Neural progenitor cell (in vitro differentiated cells): ENCODE data around the gene NFATC2IP. TPM values are rescaled to one million over a fixed set of nuclear protein-coding genes. Genes with fewer than 3 reads are reported as not detected.
"Not testable (repeated sequence)": the region's sequence is repeated elsewhere in the genome, so short reads cannot be mapped to it uniquely, and the experiment has no call there.

Source experiments
- DNase-seq: peaks from one replicate; pipeline ENCODE4 v3.0.0-alpha.2; 2016; ENCODE audit warnings: low spot score
- H2AFZ ChIP-seq: fragments of 200-600 bp; sonication (generic); replicated peaks from 2 replicates; pipeline ENCODE4 v1.6.1; 2016; ENCODE audit warnings: antibody characterized with exemption
- H3F3A ChIP-seq: fragments of 200-600 bp; sonication (generic); 2 replicates; pipeline ENCODE4 v1.6.1; 2016; ENCODE audit warnings: antibody characterized with exemption, low read depth
- H3K27ac ChIP-seq: fragments of 200-600 bp; sonication (generic); 2 replicates; pipeline ENCODE4 v1.5.1; 2016; ENCODE audit warnings: mild to moderate bottlenecking
- H3K27me3 ChIP-seq: fragments of 200-600 bp; sonication (generic); 2 replicates; pipeline ENCODE4 v1.6.1; 2016; ENCODE audit warnings: mild to moderate bottlenecking, moderate library complexity
- H3K36me3 ChIP-seq: fragments of 200-600 bp; sonication (generic); 2 replicates; pipeline ENCODE4 v1.5.1; 2016
- H3K4me1 ChIP-seq: fragments of 200-600 bp; sonication (generic); 2 replicates; pipeline ENCODE4 v1.6.1; 2016; ENCODE audit warnings: mixed run types
- H3K4me2 ChIP-seq: fragments of 200-600 bp; sonication (generic); 2 replicates; pipeline ENCODE4 v1.6.1; 2016
- H3K4me3 ChIP-seq: fragments of 200-600 bp; sonication (generic); 2 replicates; pipeline ENCODE4 v1.5.1; 2016
- H3K79me2 ChIP-seq: fragments of 200-600 bp; sonication (generic); 2 replicates; pipeline ENCODE4 v1.6.1; 2016; ENCODE audit warnings: low read depth
- H3K9ac ChIP-seq: fragments of 200-600 bp; sonication (generic); 2 replicates; pipeline ENCODE4 v1.6.1; 2016
- H3K9me3 ChIP-seq: fragments of 200-600 bp; sonication (generic); 2 replicates; pipeline ENCODE4 v1.5.1; 2016; ENCODE audit warnings: low read depth
- H4K20me1 ChIP-seq: fragments of 200-600 bp; sonication (generic); 2 replicates; pipeline ENCODE4 v1.6.1; 2016; ENCODE audit warnings: low read depth
- H3K27ac Mint-ChIP-seq: 3 replicates; pipeline ENCODE4 v1.8.0; 2021; ENCODE audit warnings: mixed read lengths
- H3K27me3 Mint-ChIP-seq: 2 replicates; pipeline ENCODE4 v1.8.0; 2022; ENCODE audit warnings: low read depth, mild to moderate bottlenecking, inconsistent platforms, moderate library complexity, mixed read lengths; ENCODE audit not compliant: insufficient read depth
- H3K36me3 Mint-ChIP-seq: 3 replicates; pipeline ENCODE4 v1.8.0; 2021; ENCODE audit warnings: mixed read lengths
- H3K4me1 Mint-ChIP-seq: 3 replicates; pipeline ENCODE4 v1.8.0; 2021; ENCODE audit warnings: mixed read lengths
- H3K4me3 Mint-ChIP-seq: 3 replicates; pipeline ENCODE4 v1.8.0; 2021; ENCODE audit warnings: mild to moderate bottlenecking, moderate library complexity, mixed read lengths
- H3K9me3 Mint-ChIP-seq: 3 replicates; pipeline ENCODE4 v1.8.0; 2020; ENCODE audit warnings: mixed read lengths
- EZH2 ChIP-seq: fragments of 200-600 bp; sonication (generic); IDR thresholded peaks from 2 replicates; pipeline ENCODE4 v1.6.1; 2017; ENCODE audit warnings: antibody characterized with exemption, mild to moderate bottlenecking, moderate library complexity
- EZH2phosphoT487 ChIP-seq: fragments of 200-600 bp; sonication (generic); IDR thresholded peaks from 2 replicates; pipeline ENCODE4 v1.6.1; 2017; ENCODE audit warnings: antibody characterized with exemption
- total RNA-seq: library from RNA; depleted of rRNA; stranded (reverse); fragments of >200 nt; gene quantifications from 2 replicates; pipeline ENCODE4 v1.2.3, GENCODE V29; 2015; ENCODE audit warnings: low replicate concordance
- TF ChIP-seq, protein P1 (sequence below): fragments of 200-600 bp; sonication (generic); IDR thresholded peaks from 2 replicates; pipeline ENCODE4 v1.5.1; 2017; ENCODE audit warnings: antibody characterized with exemption, mild to moderate bottlenecking

Gene NFATC2IP
- total RNA-seq, 1 donor from 2014 or later: 33.2 TPM

DNA sequence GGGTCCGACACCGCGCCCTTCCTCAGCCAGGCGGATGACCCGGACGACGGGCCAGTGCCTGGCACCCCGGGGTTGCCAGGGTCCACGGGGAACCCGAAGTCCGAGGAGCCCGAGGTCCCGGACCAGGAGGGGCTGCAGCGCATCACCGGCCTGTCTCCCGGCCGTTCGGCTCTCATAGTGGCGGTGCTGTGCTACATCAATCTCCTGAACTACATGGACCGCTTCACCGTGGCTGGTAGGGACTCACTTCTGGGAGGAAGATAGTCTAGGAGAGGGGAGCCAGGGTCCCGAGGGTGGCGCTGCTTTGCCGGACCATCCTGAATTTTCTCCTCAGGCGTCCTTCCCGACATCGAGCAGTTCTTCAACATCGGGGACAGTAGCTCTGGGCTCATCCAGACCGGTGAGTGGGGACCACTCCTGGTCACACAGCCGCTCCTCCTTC lies 24.4 kb downstream of the NFATC2IP start:
- peaks cover under 1% of the 10 kb centered on the region for H3K27me3 Mint-ChIP-seq
- DNase-seq: peak; percentile 18
- Histone ChIP-seq H3K36me3 (no peaks in the 10 kb centered on the region), H2AFZ (peak overlapping the region; percentile 92), H3K27ac (no peak overlapping the region), H3K4me1 (peaks cover 5% of the 10 kb centered on the region), H4K20me1 (no peaks in the 10 kb centered on the region), H3F3A (peaks cover 8% of the 10 kb centered on the region), H3K27me3 (no peaks in the 10 kb centered on the region), H3K4me2 (peak overlapping the region; percentile 86), H3K4me3 (peak overlapping the region; percentile 87), H3K9me3 (no peaks in the 10 kb centered on the region), H3K79me2 (peaks cover 12% of the 10 kb centered on the region), H3K9ac (peak overlapping the region; percentile 84)
- no peak overlapping the region for H3K27ac Mint-ChIP-seq
- TF ChIP-seq, protein P1, sequence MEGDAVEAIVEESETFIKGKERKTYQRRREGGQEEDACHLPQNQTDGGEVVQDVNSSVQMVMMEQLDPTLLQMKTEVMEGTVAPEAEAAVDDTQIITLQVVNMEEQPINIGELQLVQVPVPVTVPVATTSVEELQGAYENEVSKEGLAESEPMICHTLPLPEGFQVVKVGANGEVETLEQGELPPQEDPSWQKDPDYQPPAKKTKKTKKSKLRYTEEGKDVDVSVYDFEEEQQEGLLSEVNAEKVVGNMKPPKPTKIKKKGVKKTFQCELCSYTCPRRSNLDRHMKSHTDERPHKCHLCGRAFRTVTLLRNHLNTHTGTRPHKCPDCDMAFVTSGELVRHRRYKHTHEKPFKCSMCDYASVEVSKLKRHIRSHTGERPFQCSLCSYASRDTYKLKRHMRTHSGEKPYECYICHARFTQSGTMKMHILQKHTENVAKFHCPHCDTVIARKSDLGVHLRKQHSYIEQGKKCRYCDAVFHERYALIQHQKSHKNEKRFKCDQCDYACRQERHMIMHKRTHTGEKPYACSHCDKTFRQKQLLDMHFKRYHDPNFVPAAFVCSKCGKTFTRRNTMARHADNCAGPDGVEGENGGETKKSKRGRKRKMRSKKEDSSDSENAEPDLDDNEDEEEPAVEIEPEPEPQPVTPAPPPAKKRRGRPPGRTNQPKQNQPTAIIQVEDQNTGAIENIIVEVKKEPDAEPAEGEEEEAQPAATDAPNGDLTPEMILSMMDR: no peak
- TF ChIP-seq EZH2 (no peak), EZH2phosphoT487 (no peak)
- peaks cover 11% of the 10 kb centered on the region for H3K4me1 Mint-ChIP-seq
- H3K4me3 Mint-ChIP-seq: peak overlapping the region; percentile 95
- H3K9me3 Mint-ChIP-seq: no peaks in the 10 kb centered on the region
- peaks cover 2% of the 10 kb centered on the region for H3K36me3 Mint-ChIP-seq

DNA sequence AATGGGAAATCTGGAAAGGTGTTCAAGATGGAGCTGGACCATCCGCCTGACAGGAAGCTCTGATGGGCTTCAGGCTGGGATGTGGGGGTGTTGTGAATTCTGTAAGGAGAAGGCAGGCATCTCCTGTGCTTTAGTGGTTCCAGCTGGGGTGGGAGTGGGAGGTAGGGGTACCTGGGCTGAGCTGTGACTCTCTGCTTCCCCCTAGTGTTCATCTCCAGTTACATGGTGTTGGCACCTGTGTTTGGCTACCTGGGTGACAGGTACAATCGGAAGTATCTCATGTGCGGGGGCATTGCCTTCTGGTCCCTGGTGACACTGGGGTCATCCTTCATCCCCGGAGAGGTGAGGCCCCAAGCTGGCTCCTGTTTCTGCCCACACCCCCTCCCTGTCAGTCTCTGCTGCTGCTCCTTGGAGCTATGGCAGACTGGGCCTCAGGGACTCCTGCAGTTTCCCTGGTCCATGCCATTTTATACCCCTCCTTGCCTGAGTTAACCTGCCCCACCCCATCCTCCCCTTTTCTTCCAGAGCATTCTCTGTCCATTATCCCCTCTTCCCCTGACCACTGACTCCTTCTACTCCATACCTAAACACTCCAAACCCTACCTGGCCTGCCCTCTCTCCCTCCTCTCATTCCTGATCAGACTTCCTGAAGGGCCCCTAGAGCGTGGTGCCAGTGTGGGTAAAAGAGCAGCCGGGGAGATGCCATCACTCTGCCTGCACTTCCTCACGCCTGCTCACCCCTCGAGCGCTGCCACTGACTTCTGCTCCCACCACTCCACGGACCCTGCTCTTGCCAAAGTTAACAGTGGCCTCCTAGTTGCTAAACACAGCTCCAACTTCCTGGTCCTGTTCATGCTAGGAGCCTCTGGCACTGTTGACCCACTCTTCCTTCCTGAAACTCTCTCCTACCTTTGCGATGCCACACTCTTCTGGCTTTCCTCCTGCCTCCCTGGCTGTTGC lies 27.2 kb downstream of the NFATC2IP start:
- H3K27ac ChIP-seq: no peak overlapping the region
- H3K79me2 ChIP-seq: peaks cover 12% of the 10 kb centered on the region
- no peaks in the 10 kb centered on the region for H4K20me1 ChIP-seq
- no peaks in the 10 kb centered on the region for H3K27me3 ChIP-seq
- H3K4me1 ChIP-seq: peaks cover 5% of the 10 kb centered on the region
- no peak overlapping the region for H3K9ac ChIP-seq
- Mint-ChIP-seq H3K9me3 (no peaks in the 10 kb centered on the region), H3K4me3 (peak overlapping the region; percentile 39), H3K36me3 (peaks cover 2% of the 10 kb centered on the region), H3K27me3 (no peaks in the 10 kb centered on the region), H3K27ac (no peak overlapping the region), H3K4me1 (peaks cover 11% of the 10 kb centered on the region)
- peak; percentile 43 for DNase-seq
- no peak overlapping the region for H2AFZ ChIP-seq
- TF ChIP-seq EZH2 (no peak), EZH2phosphoT487 (no peak)
- TF ChIP-seq, protein P1: peak; percentile 64
- no peaks in the 10 kb centered on the region for H3K9me3 ChIP-seq
- H3K4me2 ChIP-seq: no peak overlapping the region
- H3F3A ChIP-seq: peaks cover 8% of the 10 kb centered on the region
- H3K36me3 ChIP-seq: no peaks in the 10 kb centered on the region
- H3K4me3 ChIP-seq: no peak overlapping the region

GRCh38 chr16:28980330-28980729 lies 29.6 kb downstream of the NFATC2IP start:
- not testable (repeated sequence) for H3K27ac ChIP-seq, H4K20me1 ChIP-seq, H3K4me3 Mint-ChIP-seq, DNase-seq, H3K36me3 ChIP-seq, H3K4me1 ChIP-seq, H3K9me3 ChIP-seq, H3F3A ChIP-seq, H3K79me2 ChIP-seq, H3K4me1 Mint-ChIP-seq, H3K4me2 ChIP-seq, H2AFZ ChIP-seq, H3K27me3 ChIP-seq, H3K4me3 ChIP-seq, H3K9me3 Mint-ChIP-seq, H3K36me3 Mint-ChIP-seq, H3K27ac Mint-ChIP-seq, H3K27me3 Mint-ChIP-seq, H3K9ac ChIP-seq

DNA sequence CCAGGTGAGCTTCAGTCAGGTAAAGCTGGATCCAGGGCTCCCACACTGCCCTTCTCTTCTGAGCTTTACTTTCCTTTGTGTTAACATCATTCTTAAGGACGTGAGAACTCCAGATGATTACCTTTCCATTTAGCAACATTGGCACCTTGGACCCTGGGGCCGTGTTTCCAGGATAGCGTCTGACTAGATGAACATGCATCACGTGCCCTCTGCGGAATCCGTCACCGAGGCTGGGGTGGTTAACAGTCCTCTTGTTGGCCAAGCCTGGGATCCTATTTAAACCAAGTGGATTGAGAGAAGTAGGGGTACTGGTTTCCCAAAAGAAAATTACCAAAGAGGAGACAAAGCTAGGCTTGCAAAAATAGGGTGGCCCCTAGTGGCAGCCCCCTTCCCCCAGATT lies 30.2 kb downstream of the NFATC2IP start:
- H2AFZ ChIP-seq: no peak overlapping the region
- no peak for DNase-seq
- no peak overlapping the region for H3K4me2 ChIP-seq
- TF ChIP-seq EZH2 (no peak), EZH2phosphoT487 (no peak)
- TF ChIP-seq, protein P1: no peak
- H3K9ac ChIP-seq: no peak overlapping the region
- Mint-ChIP-seq H3K36me3 (peaks cover 8% of the 10 kb centered on the region), H3K9me3 (no peaks in the 10 kb centered on the region), H3K4me1 (no peaks in the 10 kb centered on the region), H3K27ac (no peak overlapping the region), H3K27me3 (no peaks in the 10 kb centered on the region), H3K4me3 (no peak overlapping the region)
- H3K4me3 ChIP-seq: no peak overlapping the region
- no peaks in the 10 kb centered on the region for H3K4me1 ChIP-seq
- H4K20me1 ChIP-seq: no peaks in the 10 kb centered on the region
- H3F3A ChIP-seq: no peaks in the 10 kb centered on the region
- H3K27ac ChIP-seq: no peak overlapping the region
- H3K36me3 ChIP-seq: no peaks in the 10 kb centered on the region
- no peaks in the 10 kb centered on the region for H3K9me3 ChIP-seq
- no peaks in the 10 kb centered on the region for H3K27me3 ChIP-seq
- peaks cover under 1% of the 10 kb centered on the region for H3K79me2 ChIP-seq
